Measurements from ENCODE around the gene APOL1. TPM values are rescaled to one million over a fixed set of nuclear protein-coding genes. Genes with fewer than 3 reads are reported as not detected.

The APOL1 gene
- total RNA-seq, 1 donor from 2014 or later = 0.12 TPM

DNA sequence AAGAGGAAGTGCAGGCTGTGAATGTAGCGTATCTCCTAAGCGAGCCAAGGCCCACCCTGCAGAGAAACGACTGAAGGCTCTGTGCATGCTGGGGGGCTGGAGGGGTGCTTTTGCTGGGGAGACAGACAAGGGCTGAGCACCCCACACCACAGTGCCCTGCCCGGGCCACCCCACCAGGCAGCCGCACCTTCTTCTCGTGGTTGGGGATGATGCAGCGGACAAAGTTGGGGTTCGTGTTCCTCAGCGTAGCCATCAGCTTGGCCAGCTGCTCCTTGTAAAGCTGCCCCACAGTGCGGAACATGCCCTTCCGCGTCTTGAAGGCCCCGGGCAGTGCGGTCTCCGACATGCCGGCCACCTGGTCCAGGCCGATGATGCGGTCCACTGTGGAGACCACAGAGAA, 53.3 kb downstream of the APOL1 start:
- Mint-ChIP-seq H3K4me3 (ENCODE audit: low read depth) (no peak overlapping the region), H3K4me1 (ENCODE audit: low read depth) (no peaks in the 10 kb centered on the region), H3K36me3 (ENCODE audit: insufficient read depth) (peaks cover 24% of the 10 kb centered on the region), H3K27me3 (no peaks in the 10 kb centered on the region), H3K27ac (no peak overlapping the region), H3K9me3 (ENCODE audit: low read depth) (no peaks in the 10 kb centered on the region)
- no peak for DNase-seq (ENCODE audit: low spot score, unreplicated experiment)
- TF ChIP-seq CTCF (IDR thresholded peaks at IDR 0.05; ENCODE audit: unreplicated experiment) = no peak

- no peaks in the 10 kb centered on the region for H3K4me1 Mint-ChIP-seq (ENCODE audit: low read depth)
- TF ChIP-seq CTCF (IDR thresholded peaks at IDR 0.05; ENCODE audit: unreplicated experiment) = no peak
- no peak for DNase-seq (ENCODE audit: low spot score, unreplicated experiment)
- H3K9me3 Mint-ChIP-seq (ENCODE audit: low read depth) = no peaks in the 10 kb centered on the region
- H3K27me3 Mint-ChIP-seq = no peaks in the 10 kb centered on the region
- H3K4me3 Mint-ChIP-seq (ENCODE audit: low read depth) = no peak overlapping the region
- H3K36me3 Mint-ChIP-seq (ENCODE audit: insufficient read depth) = peaks cover 27% of the 10 kb centered on the region
- H3K27ac Mint-ChIP-seq = peak overlapping the region; percentile 82
Observed at GRCh38 chr22:36308880-36309279, 55.9 kb downstream of the APOL1 start.

- no peak for TF ChIP-seq CTCF (IDR thresholded peaks at IDR 0.05; ENCODE audit: unreplicated experiment)
- DNase-seq (ENCODE audit: low spot score, unreplicated experiment) = no peak
- no peaks in the 10 kb centered on the region for H3K27me3 Mint-ChIP-seq
- peaks cover 27% of the 10 kb centered on the region for H3K36me3 Mint-ChIP-seq (ENCODE audit: insufficient read depth)
- no peak overlapping the region for H3K27ac Mint-ChIP-seq
- H3K4me1 Mint-ChIP-seq (ENCODE audit: low read depth) = no peaks in the 10 kb centered on the region
- no peak overlapping the region for H3K4me3 Mint-ChIP-seq (ENCODE audit: low read depth)
- no peaks in the 10 kb centered on the region for H3K9me3 Mint-ChIP-seq (ENCODE audit: low read depth)
Observed at GRCh38 chr22:36311386-36312085, 58.6 kb downstream of the APOL1 start.

- no peak for DNase-seq (ENCODE audit: low spot score, unreplicated experiment)
- Mint-ChIP-seq H3K9me3 (ENCODE audit: low read depth) (no peaks in the 10 kb centered on the region), H3K27me3 (no peaks in the 10 kb centered on the region), H3K4me3 (ENCODE audit: low read depth) (no peak overlapping the region), H3K36me3 (ENCODE audit: insufficient read depth) (peaks cover 22% of the 10 kb centered on the region), H3K4me1 (ENCODE audit: low read depth) (no peaks in the 10 kb centered on the region), H3K27ac (peak overlapping the region; percentile 45)
- no peak for TF ChIP-seq CTCF (IDR thresholded peaks at IDR 0.05; ENCODE audit: unreplicated experiment)
Observed at GRCh38 chr22:36315325-36315724, 62.4 kb downstream of the APOL1 start.

GRCh38 chr22:36316419-36316818, 63.5 kb downstream of the APOL1 start:
- H3K9me3 Mint-ChIP-seq (ENCODE audit: low read depth) = no peaks in the 10 kb centered on the region
- H3K4me3 Mint-ChIP-seq (ENCODE audit: low read depth) = no peak overlapping the region
- no peaks in the 10 kb centered on the region for H3K27me3 Mint-ChIP-seq
- no peaks in the 10 kb centered on the region for H3K4me1 Mint-ChIP-seq (ENCODE audit: low read depth)
- peaks cover 22% of the 10 kb centered on the region for H3K36me3 Mint-ChIP-seq (ENCODE audit: insufficient read depth)
- no peak for DNase-seq (ENCODE audit: low spot score, unreplicated experiment)
- no peak for TF ChIP-seq CTCF (IDR thresholded peaks at IDR 0.05; ENCODE audit: unreplicated experiment)
- no peak overlapping the region for H3K27ac Mint-ChIP-seq

Small RNA genes lying within 50 kb of the gene (microRNA-seq; reads per million reads assigned to microRNA genes)
- gene MIR6819 (ENCODE audit: borderline number of aligned reads, unreplicated experiment) = 4.8 reads per million

Other genes starting within 250 kb of the APOL1 start
- gene RBFOX2, start 224.3 kb upstream of the APOL1 start, total RNA-seq = 140 and 141 TPM in 2 replicates
- not detected in 2 replicates for gene APOL3, start 92.4 kb upstream of the APOL1 start, total RNA-seq
- gene APOL4, start 51.3 kb upstream of the APOL1 start, total RNA-seq = not detected in 2 replicates
- 18.8 and 19.3 TPM in 2 replicates for gene APOL2, start 13.6 kb upstream of the APOL1 start, total RNA-seq
- gene MYH9, start 134.8 kb downstream of the APOL1 start, total RNA-seq = 299 and 306 TPM in 2 replicates
- 55.0 and 59.6 TPM in 2 replicates for gene TXN2, start 228.5 kb downstream of the APOL1 start, total RNA-seq